H1 (cell line): ENCODE data around the gene AQP7. TPM values are rescaled to one million over a fixed set of nuclear protein-coding genes. Genes with fewer than 3 reads are reported as not detected.

Experiments
- CTCF ChIA-PET: fragments of 300-600 bp; sonication (Branson Sonifier 250); formaldehyde crosslinking; loops from one replicate; lab custom pipeline; 2021; ENCODE audit not compliant: partially characterized antibody; lab: Charles Lee
- POLR2A ChIA-PET: fragments of 300-600 bp; sonication (Branson Sonifier 250); formaldehyde crosslinking; loops from one replicate; lab custom pipeline; 2021; ENCODE audit warnings: inconsistent platforms; ENCODE audit not compliant: partially characterized antibody; lab: Charles Lee
- DNase-seq, 2 experiments: peaks; one replicate each; pipeline versions ENCODE4 v3.0.0 to v3.0.0-alpha.2; 2010 to 2022; ENCODE audit warnings: low spot score in 2 of 2, low read depth in 1 of 2, mixed read lengths in 1 of 2
- FAIRE-seq: peaks from 2 replicates; lab custom pipeline; 2011; peaks lifted over from hg19 to GRCh38; lab: Jason Lieb, UNC
- H2AFZ ChIP-seq: 2 replicates; pipeline ENCODE4 v1.8.1; 2012; ENCODE audit warnings: low read length, inconsistent platforms
- H2AK5ac ChIP-seq: 2 replicates; pipeline ENCODE4 v1.6.1; 2013; ENCODE audit warnings: low read depth, low read length
- H2BK120ac ChIP-seq: replicated peaks from 2 replicates; pipeline ENCODE3; 2013; ENCODE audit warnings: low read depth, low read length, inconsistent platforms
- H2BK12ac ChIP-seq: 2 replicates; pipeline ENCODE4 v1.6.1; 2013; ENCODE audit warnings: low read depth, low read length
- H2BK15ac ChIP-seq: 2 replicates; pipeline ENCODE4 v1.6.1; 2013; ENCODE audit warnings: low read length
- H2BK20ac ChIP-seq: 2 replicates; pipeline ENCODE4 v1.6.1; 2013; ENCODE audit warnings: low read length
- H2BK5ac ChIP-seq: 2 replicates; pipeline ENCODE4 v1.6.1; 2013; ENCODE audit warnings: low read depth, low read length
- H3K14ac ChIP-seq: 2 replicates; pipeline ENCODE4 v1.6.1; 2013; ENCODE audit warnings: inconsistent platforms; ENCODE audit not compliant: insufficient read length
- H3K18ac ChIP-seq: 2 replicates; pipeline ENCODE4 v1.6.1; 2013; ENCODE audit warnings: low read length; ENCODE audit errors: extremely low read depth
- H3K23ac ChIP-seq: 2 replicates; pipeline ENCODE4 v1.6.1; 2013; ENCODE audit warnings: inconsistent platforms; ENCODE audit not compliant: insufficient read length
- H3K23me2 ChIP-seq: 2 replicates; pipeline ENCODE4 v1.6.1; 2013; ENCODE audit warnings: low read depth, low read length
- H3K27ac ChIP-seq: 2 replicates; pipeline ENCODE4 v1.6.1; 2011; ENCODE audit warnings: low read depth, low read length, inconsistent platforms
- H3K27me3 ChIP-seq, 4 experiments: replicated peaks in 1 of 4; 1 replicate in 1 of 4; 2 replicates in 3 of 4; pipeline versions ENCODE4 v1.6.1 to v1.8.1; 2011 to 2013; ENCODE audit warnings: low read length in 3 of 4, mild to moderate bottlenecking in 3 of 4, inconsistent platforms in 2 of 4, mixed read lengths in 2 of 4, moderate library complexity in 1 of 4; ENCODE audit not compliant: control insufficient read depth in 3 of 4, insufficient read depth in 3 of 4; ENCODE audit errors: extremely low read depth in 1 of 4
- H3K36me3 ChIP-seq, 4 experiments: 2 replicates each; pipeline versions ENCODE4 v1.6.1 to v1.8.1; 2011 to 2013; ENCODE audit warnings: mild to moderate bottlenecking in 4 of 4, low read length in 3 of 4, moderate library complexity in 2 of 4, control low read depth in 1 of 4, inconsistent platforms in 1 of 4; ENCODE audit not compliant: insufficient read depth in 4 of 4, control insufficient read depth in 2 of 4
- H3K4ac ChIP-seq: replicated peaks from 2 replicates; pipeline ENCODE3; 2013; ENCODE audit warnings: low read length, low read depth, mixed read lengths, inconsistent platforms; ENCODE audit not compliant: insufficient read length
- H3K4me1 ChIP-seq, 4 experiments: replicated peaks in 1 of 4; 1 replicate in 1 of 4; 2 replicates in 3 of 4; pipeline versions ENCODE4 v1.6.1 to v1.8.1; 2011 to 2013; ENCODE audit warnings: low read length in 3 of 4, inconsistent platforms in 2 of 4, mixed read lengths in 1 of 4; ENCODE audit not compliant: insufficient read depth in 4 of 4, control insufficient read depth in 3 of 4
- H3K4me2 ChIP-seq, 2 experiments: 2 replicates each; pipeline versions ENCODE4 v1.6.1 to v1.8.1; 2011 to 2013; ENCODE audit warnings: low read depth in 2 of 2, low read length in 2 of 2, control low read depth in 1 of 2, inconsistent platforms in 1 of 2, mild to moderate bottlenecking in 1 of 2; ENCODE audit not compliant: insufficient read depth in 1 of 2
- H3K4me3 ChIP-seq, 4 experiments: fragments of 200-600, 300-600 bp in 1 of 4; sonication (generic), shearing (Covaris generic), sonication (Bioruptor Twin) in 1 of 4; 2 replicates each; pipeline versions ENCODE4 v1.5.1 to v1.8.1; 2011 to 2016; ENCODE audit warnings: low read length in 4 of 4, low read depth in 3 of 4, control low read depth in 2 of 4, inconsistent platforms in 2 of 4, mild to moderate bottlenecking in 2 of 4, mixed read lengths in 1 of 4, moderate library complexity in 1 of 4; ENCODE audit not compliant: insufficient read depth in 2 of 4; ENCODE audit errors: extremely low read depth in 1 of 4
- H3K56ac ChIP-seq: replicated peaks from 2 replicates; pipeline ENCODE3; 2013; ENCODE audit warnings: low read depth, mild to moderate bottlenecking, mixed read lengths, low read length, inconsistent platforms; ENCODE audit not compliant: insufficient read length
- H3K79me1 ChIP-seq: 2 replicates; pipeline ENCODE4 v1.6.1; 2013; ENCODE audit warnings: low read depth, low read length, control low read depth
- H3K79me2 ChIP-seq, 2 experiments: 2 replicates each; pipeline versions ENCODE4 v1.6.1 to v1.8.1; 2012 to 2013; ENCODE audit warnings: low read length in 2 of 2, mild to moderate bottlenecking in 2 of 2, inconsistent platforms in 1 of 2; ENCODE audit not compliant: insufficient read depth in 2 of 2, control insufficient read depth in 1 of 2
- H3K9ac ChIP-seq, 4 experiments: replicated peaks in 1 of 4; 1 replicate in 1 of 4; 2 replicates in 3 of 4; pipeline versions ENCODE4 v1.6.1 to v1.8.1; 2011 to 2013; ENCODE audit warnings: low read depth in 3 of 4, low read length in 3 of 4, control low read depth in 2 of 4, mild to moderate bottlenecking in 2 of 4, moderate library complexity in 2 of 4, inconsistent platforms in 1 of 4; ENCODE audit errors: extremely low read depth in 1 of 4
- H3K9me3 ChIP-seq, 2 experiments: 2 replicates each; pipeline versions ENCODE4 v1.6.1 to v1.8.1; 2012 to 2013; ENCODE audit warnings: mild to moderate bottlenecking in 2 of 2, moderate library complexity in 2 of 2, control low read depth in 1 of 2, inconsistent platforms in 1 of 2, low read depth in 1 of 2, low read length in 1 of 2, mixed read lengths in 1 of 2; ENCODE audit not compliant: insufficient read depth in 2 of 2
- H4K20me1 ChIP-seq, 2 experiments: replicated peaks in 1 of 2; 2 replicates each; pipeline versions ENCODE3 to v1.8.1; 2011 to 2013; ENCODE audit warnings: inconsistent platforms in 2 of 2, low read length in 2 of 2, mild to moderate bottlenecking in 1 of 2; ENCODE audit not compliant: insufficient read depth in 2 of 2, control insufficient read depth in 1 of 2
- H4K5ac ChIP-seq: 2 replicates; pipeline ENCODE4 v1.6.1; 2013; ENCODE audit warnings: low read length, low read depth, mixed read lengths, inconsistent platforms; ENCODE audit not compliant: insufficient read length
- H4K8ac ChIP-seq: 2 replicates; pipeline ENCODE4 v1.8.0; 2013; ENCODE audit warnings: mild to moderate bottlenecking, moderate library complexity, low read length, inconsistent platforms; ENCODE audit not compliant: insufficient read depth; ENCODE audit errors: extremely low read depth
- H4K91ac ChIP-seq: replicated peaks from 2 replicates; pipeline ENCODE3; 2013; ENCODE audit warnings: low read length, mixed read lengths, inconsistent platforms; ENCODE audit not compliant: insufficient read length
- KDM4A ChIP-seq: IDR thresholded peaks from one replicate; pipeline ENCODE4 v1.7.1; 2012; ENCODE audit warnings: low read depth, mild to moderate bottlenecking, moderate library complexity, low read length, inconsistent platforms; ENCODE audit not compliant: severe bottlenecking
- WGBS, 2 experiments: shearing (Covaris generic) in 1 of 2; methylation state at CpG; one replicate each; pipeline versions ENCODE4 v1.1.6 to v1.1.7; 2013 to 2015; ENCODE audit warnings: low lambda C conversion rate in 2 of 2, mixed read lengths in 2 of 2, inconsistent platforms in 1 of 2, low coverage in 1 of 2, missing lambda C conversion rate in 1 of 2; ENCODE audit not compliant: insufficient replicate concordance in 2 of 2, insufficient coverage in 1 of 2, insufficient read length in 1 of 2; ENCODE audit errors: extremely low coverage in 1 of 2, missing lambda C conversion rate in 1 of 2; 5-methylcytosine and 5-hydroxymethylcytosine counted together
- polyA plus RNA-seq, 7 experiments: library from polyadenylated mRNA; depleted of rRNA in 3 of 7; stranded (reverse) in 5 of 7; unstranded in 2 of 7; fragments of >200 nt in 5 of 7; fragments of 200-250 nt in 2 of 7; gene quantifications; 1 replicate in 5 of 7; 2 replicates in 1 of 7; 4 replicates in 1 of 7; pipeline versions ENCODE4 v1.2.1 to v1.2.3, GENCODE V29; 2011 to 2013; ENCODE audit warnings: missing spikeins in 2 of 7, mixed read lengths in 2 of 7
- total RNA-seq: library from RNA; stranded (reverse); fragmentation: NEBNext Ultra II Directional; extraction: Animal tissue kit (Norgen Biotek cat#: 25700); gene quantifications from 2 replicates; pipeline ENCODE4 v1.2.1, GENCODE V29; 2021
- TF ChIP-seq, protein P1 (sequence below): IDR thresholded peaks from 2 replicates; pipeline ENCODE4 v1.6.1; 2012; ENCODE audit warnings: low read length, inconsistent platforms
- TF ChIP-seq, protein P2 (sequence below): IDR thresholded peaks from 2 replicates; pipeline ENCODE4 v1.6.1; 2012; ENCODE audit warnings: inconsistent platforms

The AQP7 gene
- total and polyA plus RNA-seq, 2 of the 8 experiments (the other 6 are each of a cell fraction or from before 2014, with no cell fraction given): not detected

DNA sequence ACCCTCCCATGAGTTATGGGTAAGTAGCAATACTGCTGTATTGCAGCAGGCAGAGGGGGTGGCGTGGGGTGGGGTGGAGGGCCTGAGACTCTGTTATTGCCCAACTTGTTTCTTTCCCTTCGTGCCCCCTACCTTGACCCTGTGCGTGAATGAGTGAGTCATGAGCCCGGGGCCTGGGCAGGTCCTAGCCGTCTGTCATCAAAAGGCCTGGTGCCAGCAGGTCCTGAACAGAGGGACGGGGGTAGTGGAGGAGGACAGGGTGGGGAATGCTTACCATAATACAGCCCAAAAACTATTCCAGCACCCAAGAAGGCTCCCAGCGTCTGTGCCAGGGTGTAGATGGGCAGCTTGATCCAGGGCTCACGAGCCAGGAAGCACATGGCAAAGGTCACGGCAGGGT lies 40.7 kb upstream of the AQP7 start:
- Histone ChIP-seq H2BK12ac (no peak overlapping the region), H3K23ac (no peak overlapping the region), H3K9me3 (no peaks in the 10 kb centered on the region), H3K4me1 (peaks cover 0 to 31% (median 18%) of the 10 kb centered on the region in 4 experiments; a peak in 5 of 7 replicates), H3K4me2 (0 out of 4 replicates have a peak overlapping the region, but pooled peaks of 1 of the 2 experiments have one; percentile 1), H2BK5ac (no peak overlapping the region; the same call in 1 of the 2 replicates), H3K27me3 (peaks cover 0 to 15% (median 9%) of the 10 kb centered on the region in 4 experiments; a peak in 5 of 7 replicates), H2AFZ (no peak overlapping the region), H4K91ac (no peak overlapping the region), H2BK120ac (no peak overlapping the region), H3K4me3 (no peak overlapping the region), H2BK15ac (0 out of 2 replicates have a peak overlapping the region, but pooled peaks have one; percentile 72), H2AK5ac (no peak overlapping the region), H3K23me2 (peaks cover 10% of the 10 kb centered on the region; the same call in 1 of the 2 replicates), H4K20me1 (no peaks in the 10 kb centered on the region), H3K9ac (no peak overlapping the region), H3K18ac (peak overlapping the region; percentile 48; the same call in 1 of the 2 replicates), H3K4ac (no peak overlapping the region), H3K36me3 (no peaks in the 10 kb centered on the region), H3K27ac (no peak overlapping the region), H3K79me2 (no peaks in the 10 kb centered on the region), H4K5ac (no peak overlapping the region), H3K14ac (no peak overlapping the region), H2BK20ac (peak overlapping the region; percentile 48; the same call in 1 of the 2 replicates), H3K79me1 (no peaks in the 10 kb centered on the region), H4K8ac (no peak overlapping the region; the same call in 1 of the 2 replicates), H3K56ac (no peak overlapping the region)
- TF ChIP-seq, protein P1, sequence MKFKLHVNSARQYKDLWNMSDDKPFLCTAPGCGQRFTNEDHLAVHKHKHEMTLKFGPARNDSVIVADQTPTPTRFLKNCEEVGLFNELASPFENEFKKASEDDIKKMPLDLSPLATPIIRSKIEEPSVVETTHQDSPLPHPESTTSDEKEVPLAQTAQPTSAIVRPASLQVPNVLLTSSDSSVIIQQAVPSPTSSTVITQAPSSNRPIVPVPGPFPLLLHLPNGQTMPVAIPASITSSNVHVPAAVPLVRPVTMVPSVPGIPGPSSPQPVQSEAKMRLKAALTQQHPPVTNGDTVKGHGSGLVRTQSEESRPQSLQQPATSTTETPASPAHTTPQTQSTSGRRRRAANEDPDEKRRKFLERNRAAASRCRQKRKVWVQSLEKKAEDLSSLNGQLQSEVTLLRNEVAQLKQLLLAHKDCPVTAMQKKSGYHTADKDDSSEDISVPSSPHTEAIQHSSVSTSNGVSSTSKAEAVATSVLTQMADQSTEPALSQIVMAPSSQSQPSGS: no peak
- no peak for TF ChIP-seq KDM4A
- TF ChIP-seq, protein P2, sequence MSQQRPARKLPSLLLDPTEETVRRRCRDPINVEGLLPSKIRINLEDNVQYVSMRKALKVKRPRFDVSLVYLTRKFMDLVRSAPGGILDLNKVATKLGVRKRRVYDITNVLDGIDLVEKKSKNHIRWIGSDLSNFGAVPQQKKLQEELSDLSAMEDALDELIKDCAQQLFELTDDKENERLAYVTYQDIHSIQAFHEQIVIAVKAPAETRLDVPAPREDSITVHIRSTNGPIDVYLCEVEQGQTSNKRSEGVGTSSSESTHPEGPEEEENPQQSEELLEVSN: 0 out of 2 replicates have a peak, but pooled peaks have one; percentile 8
- ChIA-PET POLR2A (interaction anchor here (0.6 to 2.7 kb wide), 4 partner anchors 8 to 31 kb away, joined by 3 to 8 read pairs (median 4); partner anchors contain the start of gene NOL6), CTCF (interaction anchor here (0.9 to 9.1 kb wide), 7 partner anchors 10 to 81 kb away, joined by 3 to 63 read pairs (median 3); partner anchors contain the start of gene ANKRD18B)
- FAIRE-seq (no peak), DNase-seq (no peak)
- 93% methylated on average over 7 of the region's 9 CpGs; no CpG with 5 or more reads in 1 of the 2 experiments for WGBS, 2 experiments
